ENCODE results near the gene PCDHGB2. TPM values are rescaled to one million over a fixed set of nuclear protein-coding genes. Genes with fewer than 3 reads are reported as not detected.
"Not testable (repeated sequence)": the region's sequence is repeated elsewhere in the genome, so short reads cannot be mapped to it uniquely, and the experiment has no call there.

PCDHGB2 gene
- total RNA-seq, 1 donor from 2014 or later: 8.3 TPM

DNA sequence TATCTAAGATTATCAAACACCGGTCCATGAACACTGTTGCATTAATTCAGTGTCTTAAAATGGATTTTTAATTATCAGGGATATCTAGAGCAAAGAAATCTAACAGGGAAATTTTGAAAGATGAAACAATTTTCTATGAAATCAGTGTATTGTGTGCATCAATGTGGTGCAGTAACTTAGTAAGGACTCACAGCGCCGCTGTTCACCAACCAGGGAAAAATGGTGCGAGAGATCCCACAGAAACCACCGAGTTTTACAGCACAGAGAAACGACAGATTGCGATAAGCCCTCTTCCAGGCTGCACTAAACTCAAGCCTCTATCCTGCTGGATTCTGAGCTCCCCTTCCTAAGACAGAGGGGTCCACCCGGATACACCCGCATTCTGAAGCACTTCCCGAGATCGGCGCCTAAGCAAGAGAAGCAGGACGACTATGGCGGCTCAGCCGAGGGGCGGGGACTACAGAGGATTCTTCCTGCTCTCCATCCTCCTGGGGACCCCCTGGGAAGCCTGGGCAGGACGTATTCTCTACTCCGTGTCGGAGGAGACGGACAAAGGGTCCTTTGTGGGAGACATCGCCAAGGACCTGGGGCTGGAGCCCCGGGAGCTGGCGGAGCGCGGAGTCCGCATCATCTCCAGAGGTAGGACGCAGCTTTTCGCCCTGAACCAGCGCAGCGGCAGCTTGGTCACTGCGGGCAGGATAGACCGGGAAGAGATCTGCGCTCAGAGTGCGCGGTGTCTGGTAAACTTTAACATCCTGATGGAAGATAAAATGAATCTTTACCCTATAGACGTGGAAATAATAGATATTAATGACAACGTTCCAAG is 22.9 kb downstream of the PCDHGB2 start, which contains the start of gene PCDHGA7:
Gene PCDHGA7, plus strand, starts transcription at position 274 of the 826 bp plus-strand sequence. Its CDS starts 158 bp downstream, at position 432.
- intact Hi-C loops (cut with DNase I): no loop called here
- Histone ChIP-seq H3K9me3 (peaks cover 64% of the 10 kb centered on the region), H3K4me3 (peak within 1 kb of the TSS in 1 of 2 donors; percentile 19), H3K4me1 (no peaks in the 10 kb centered on the region), H3K27ac (no peak within 1 kb of the TSS), H3K36me3 (peaks cover 0 to 6% of the 10 kb centered on the region in 2 donors), H3K27me3 (no peaks in the 10 kb centered on the region)
- no peak for DNase-seq (ENCODE audit: extremely low spot score in 2 of 2)
- TF ChIP-seq, protein P1, sequence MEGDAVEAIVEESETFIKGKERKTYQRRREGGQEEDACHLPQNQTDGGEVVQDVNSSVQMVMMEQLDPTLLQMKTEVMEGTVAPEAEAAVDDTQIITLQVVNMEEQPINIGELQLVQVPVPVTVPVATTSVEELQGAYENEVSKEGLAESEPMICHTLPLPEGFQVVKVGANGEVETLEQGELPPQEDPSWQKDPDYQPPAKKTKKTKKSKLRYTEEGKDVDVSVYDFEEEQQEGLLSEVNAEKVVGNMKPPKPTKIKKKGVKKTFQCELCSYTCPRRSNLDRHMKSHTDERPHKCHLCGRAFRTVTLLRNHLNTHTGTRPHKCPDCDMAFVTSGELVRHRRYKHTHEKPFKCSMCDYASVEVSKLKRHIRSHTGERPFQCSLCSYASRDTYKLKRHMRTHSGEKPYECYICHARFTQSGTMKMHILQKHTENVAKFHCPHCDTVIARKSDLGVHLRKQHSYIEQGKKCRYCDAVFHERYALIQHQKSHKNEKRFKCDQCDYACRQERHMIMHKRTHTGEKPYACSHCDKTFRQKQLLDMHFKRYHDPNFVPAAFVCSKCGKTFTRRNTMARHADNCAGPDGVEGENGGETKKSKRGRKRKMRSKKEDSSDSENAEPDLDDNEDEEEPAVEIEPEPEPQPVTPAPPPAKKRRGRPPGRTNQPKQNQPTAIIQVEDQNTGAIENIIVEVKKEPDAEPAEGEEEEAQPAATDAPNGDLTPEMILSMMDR (IDR thresholded peaks at IDR 0.05): no peak
- TF ChIP-seq POLR2AphosphoS5 (IDR thresholded peaks at IDR 0.05; ENCODE audit: insufficient read depth in 1 of 2, low read depth in 1 of 2) (no peak), POLR2A (IDR thresholded peaks at IDR 0.05) (no peak)

DNA sequence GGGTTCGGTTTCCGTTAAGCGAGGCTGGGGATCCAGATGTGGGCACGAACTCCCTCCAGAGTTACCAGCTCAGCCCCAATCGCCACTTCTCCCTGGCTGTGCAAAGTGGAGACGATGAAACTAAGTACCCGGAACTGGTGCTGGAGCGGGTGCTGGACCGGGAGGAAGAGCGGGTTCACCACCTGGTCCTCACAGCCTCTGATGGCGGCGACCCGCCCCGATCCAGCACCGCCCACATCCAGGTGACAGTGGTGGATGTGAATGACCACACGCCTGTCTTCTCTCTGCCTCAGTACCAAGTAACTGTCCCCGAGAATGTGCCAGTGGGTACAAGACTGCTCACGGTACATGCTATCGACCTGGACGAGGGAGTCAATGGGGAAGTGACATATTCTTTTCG is 23.6 kb downstream of the PCDHGB2 start:
- intact Hi-C loops (cut with DNase I): no loop called here
- no peak for TF ChIP-seq POLR2A (IDR thresholded peaks at IDR 0.05)
- no peak for TF ChIP-seq POLR2AphosphoS5 (IDR thresholded peaks at IDR 0.05; ENCODE audit: insufficient read depth in 1 of 2, low read depth in 1 of 2)
- TF ChIP-seq, protein P1 (IDR thresholded peaks at IDR 0.05): no peak
- H3K4me1 ChIP-seq: no peaks in the 10 kb centered on the region
- no peaks in the 10 kb centered on the region for H3K27me3 ChIP-seq
- H3K4me3 ChIP-seq: no peak overlapping the region
- H3K9me3 ChIP-seq: peaks cover 60% of the 10 kb centered on the region
- no peak for DNase-seq (ENCODE audit: extremely low spot score in 2 of 2)
- H3K27ac ChIP-seq: no peak overlapping the region
- peaks cover 0 to 6% of the 10 kb centered on the region in 2 donors for H3K36me3 ChIP-seq

DNA sequence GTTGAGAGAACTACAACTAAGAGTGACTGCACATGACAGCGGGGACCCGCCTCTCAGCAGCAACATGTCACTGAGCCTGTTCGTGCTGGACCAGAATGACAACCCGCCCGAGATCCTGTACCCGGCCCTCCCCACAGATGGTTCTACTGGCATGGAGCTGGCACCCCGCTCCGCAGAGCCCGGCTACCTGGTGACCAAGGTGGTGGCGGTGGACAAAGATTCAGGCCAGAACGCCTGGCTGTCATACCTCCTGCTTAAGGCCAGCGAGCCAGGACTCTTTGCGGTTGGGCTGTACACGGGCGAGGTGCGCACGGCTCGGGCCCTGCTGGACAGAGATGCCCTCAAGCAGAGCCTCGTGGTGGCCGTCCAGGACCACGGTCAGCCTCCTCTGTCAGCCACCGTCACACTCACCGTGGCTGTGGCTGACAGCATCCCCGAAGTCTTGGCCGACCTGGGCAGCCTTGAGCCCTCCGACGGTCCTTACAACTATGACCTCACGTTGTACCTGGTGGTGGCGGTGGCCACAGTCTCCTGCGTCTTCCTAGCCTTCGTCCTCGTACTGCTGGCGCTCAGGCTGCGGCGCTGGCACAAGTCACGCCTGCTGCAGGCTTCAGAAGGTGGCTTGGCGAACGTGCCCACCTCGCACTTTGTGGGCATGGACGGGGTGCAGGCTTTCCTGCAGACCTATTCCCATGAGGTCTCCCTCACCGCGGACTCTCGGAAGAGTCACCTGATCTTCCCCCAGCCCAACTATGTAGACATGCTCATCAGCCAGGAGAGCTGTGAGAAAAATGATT is 24.9 kb downstream of the PCDHGB2 start:
- peaks cover 0 to 6% of the 10 kb centered on the region in 2 donors for H3K36me3 ChIP-seq
- peaks cover 61% of the 10 kb centered on the region for H3K9me3 ChIP-seq
- H3K27me3 ChIP-seq: no peaks in the 10 kb centered on the region
- no peak overlapping the region for H3K27ac ChIP-seq
- no peaks in the 10 kb centered on the region for H3K4me1 ChIP-seq
- TF ChIP-seq, protein P1 (IDR thresholded peaks at IDR 0.05): no peak
- TF ChIP-seq POLR2A (IDR thresholded peaks at IDR 0.05): no peak
- no peak for TF ChIP-seq POLR2AphosphoS5 (IDR thresholded peaks at IDR 0.05; ENCODE audit: insufficient read depth in 1 of 2, low read depth in 1 of 2)
- no peak for DNase-seq (ENCODE audit: extremely low spot score in 2 of 2)
- H3K4me3 ChIP-seq: peak overlapping the region in 1 of 2 donors; percentile 10
- intact Hi-C loops (cut with DNase I): no loop called here

DNA sequence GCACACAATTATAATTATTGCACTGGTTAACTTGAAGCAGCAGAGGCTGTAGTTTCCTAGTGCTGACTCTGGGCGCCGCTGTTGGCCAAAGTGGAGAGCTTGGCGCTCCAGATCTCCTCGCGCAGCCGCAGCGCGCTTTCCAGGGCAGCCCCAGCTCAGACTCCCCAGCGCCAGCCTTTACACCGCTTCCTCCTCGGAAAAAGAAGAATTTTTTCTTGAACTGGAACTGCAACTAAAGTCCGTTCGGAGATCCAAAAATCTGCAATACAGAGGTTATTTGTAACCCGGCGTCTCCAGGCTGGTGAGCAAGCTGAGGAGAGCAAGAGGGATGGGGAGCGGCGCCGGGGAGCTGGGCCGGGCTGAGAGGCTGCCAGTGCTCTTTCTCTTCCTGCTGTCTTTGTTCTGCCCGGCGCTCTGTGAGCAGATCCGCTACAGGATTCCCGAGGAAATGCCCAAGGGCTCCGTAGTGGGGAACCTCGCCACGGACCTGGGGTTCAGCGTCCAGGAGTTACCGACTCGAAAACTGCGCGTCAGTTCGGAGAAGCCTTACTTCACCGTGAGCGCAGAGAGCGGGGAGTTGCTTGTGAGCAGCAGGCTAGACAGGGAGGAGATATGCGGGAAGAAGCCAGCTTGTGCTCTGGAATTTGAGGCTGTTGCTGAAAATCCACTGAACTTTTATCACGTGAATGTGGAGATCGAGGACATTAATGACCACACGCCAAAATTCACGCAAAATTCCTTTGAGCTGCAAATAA is 27.9 kb downstream of the PCDHGB2 start, which contains the start of gene PCDHGB4:
Gene PCDHGB4, plus strand, starts transcription at position 142 of the 755 bp plus-strand sequence. Its CDS starts 187 bp downstream, at position 329.
- intact Hi-C loops (cut with DNase I); DNase-seq (ENCODE audit: extremely low spot score in 2 of 2); H3K36me3 ChIP-seq; H3K27ac ChIP-seq; H3K27me3 ChIP-seq; H3K4me1 ChIP-seq; H3K4me3 ChIP-seq: not testable (repeated sequence)
- peaks cover 69% of the 10 kb centered on the region for H3K9me3 ChIP-seq

DNA sequence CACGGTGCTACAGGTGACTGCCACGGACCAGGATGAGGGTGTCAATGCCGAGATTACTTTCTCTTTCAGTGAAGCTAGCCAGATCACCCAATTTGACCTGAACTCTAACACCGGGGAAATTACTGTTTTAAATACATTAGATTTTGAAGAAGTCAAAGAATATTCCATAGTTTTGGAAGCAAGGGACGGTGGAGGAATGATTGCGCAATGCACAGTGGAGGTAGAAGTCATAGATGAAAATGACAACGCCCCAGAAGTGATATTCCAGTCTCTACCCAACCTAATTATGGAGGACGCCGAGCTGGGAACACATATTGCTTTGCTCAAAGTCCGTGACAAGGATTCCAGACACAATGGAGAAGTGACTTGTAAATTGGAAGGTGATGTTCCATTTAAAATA is 28.9 kb downstream of the PCDHGB2 start:
- Histone ChIP-seq H3K36me3 (peaks cover 0 to 9% of the 10 kb centered on the region in 2 donors), H3K27me3 (no peaks in the 10 kb centered on the region), H3K9me3 (peaks cover 69% of the 10 kb centered on the region), H3K27ac (no peak overlapping the region), H3K4me3 (no peak overlapping the region), H3K4me1 (no peaks in the 10 kb centered on the region)
- DNase-seq (ENCODE audit: extremely low spot score in 2 of 2): no peak
- intact Hi-C loops (cut with DNase I): no loop called here
- TF ChIP-seq POLR2A (IDR thresholded peaks at IDR 0.05): no peak
- TF ChIP-seq, protein P1 (IDR thresholded peaks at IDR 0.05): no peak
- no peak for TF ChIP-seq POLR2AphosphoS5 (IDR thresholded peaks at IDR 0.05; ENCODE audit: insufficient read depth in 1 of 2, low read depth in 1 of 2)
